ENCODE results near the gene TBL1X. TPM values are rescaled to one million over a fixed set of nuclear protein-coding genes. Genes with fewer than 3 reads are reported as not detected.

TBL1X gene
- total and polyA plus RNA-seq, 2 experiments from 2014 or later = 21.8 to 29.9 TPM

- H3K9me3 ChIP-seq (ENCODE audit: low read depth) = no peaks in the 10 kb centered on the region
- no peaks in the 10 kb centered on the region for H3K36me3 ChIP-seq
- no peaks in the 10 kb centered on the region for H3K4me1 ChIP-seq (ENCODE audit: low read depth)
- TF ChIP-seq CTCF (IDR thresholded peaks at IDR 0.05; ENCODE audit: low read depth, low read length) = no peak
- no peak for DNase-seq (ENCODE audit: low read depth in 1 of 2, low spot score in 1 of 2)
- no peak overlapping the region for H3K4me3 ChIP-seq
- no peaks in the 10 kb centered on the region for H3K27me3 ChIP-seq
- no peak overlapping the region for H3K27ac ChIP-seq
These were observed 263.4 kb downstream of the TBL1X start for GRCh38 chrX:9728261-9728660.

GRCh38 chrX:9729171-9729885, 264.5 kb downstream of the TBL1X start:
- no peak for DNase-seq (ENCODE audit: low read depth in 1 of 2, low spot score in 1 of 2)
- Histone ChIP-seq H3K4me3 (no peak overlapping the region), H3K27me3 (no peaks in the 10 kb centered on the region), H3K36me3 (no peaks in the 10 kb centered on the region), H3K4me1 (ENCODE audit: low read depth) (no peaks in the 10 kb centered on the region), H3K27ac (no peak overlapping the region), H3K9me3 (ENCODE audit: low read depth) (no peaks in the 10 kb centered on the region)
- TF ChIP-seq CTCF (IDR thresholded peaks at IDR 0.05; ENCODE audit: low read depth, low read length) = no peak

GRCh38 chrX:9730078-9730477, 265.2 kb downstream of the TBL1X start:
- H3K9me3 ChIP-seq (ENCODE audit: low read depth) = no peaks in the 10 kb centered on the region
- TF ChIP-seq CTCF (IDR thresholded peaks at IDR 0.05; ENCODE audit: low read depth, low read length) = no peak
- H3K27me3 ChIP-seq = no peaks in the 10 kb centered on the region
- no peaks in the 10 kb centered on the region for H3K4me1 ChIP-seq (ENCODE audit: low read depth)
- H3K36me3 ChIP-seq = no peaks in the 10 kb centered on the region
- DNase-seq (ENCODE audit: low read depth in 1 of 2, low spot score in 1 of 2) = no peak
- no peak overlapping the region for H3K27ac ChIP-seq
- no peak overlapping the region for H3K4me3 ChIP-seq

- no peaks in the 10 kb centered on the region for H3K9me3 ChIP-seq (ENCODE audit: low read depth)
- no peaks in the 10 kb centered on the region for H3K36me3 ChIP-seq
- no peak for TF ChIP-seq CTCF (IDR thresholded peaks at IDR 0.05; ENCODE audit: low read depth, low read length)
- H3K4me1 ChIP-seq (ENCODE audit: low read depth) = no peaks in the 10 kb centered on the region
- no peaks in the 10 kb centered on the region for H3K27me3 ChIP-seq
- DNase-seq (ENCODE audit: low read depth in 1 of 2, low spot score in 1 of 2) = no peak
- H3K4me3 ChIP-seq = no peak overlapping the region
- no peak overlapping the region for H3K27ac ChIP-seq
These were observed 265.9 kb downstream of the TBL1X start for GRCh38 chrX:9730752-9731151.

GRCh38 chrX:9737363-9737762, 272.5 kb downstream of the TBL1X start:
- Histone ChIP-seq H3K27me3 (no peaks in the 10 kb centered on the region), H3K4me3 (no peak overlapping the region), H3K4me1 (ENCODE audit: low read depth) (no peaks in the 10 kb centered on the region), H3K36me3 (no peaks in the 10 kb centered on the region), H3K9me3 (ENCODE audit: low read depth) (no peaks in the 10 kb centered on the region), H3K27ac (no peak overlapping the region)
- no peak for DNase-seq (ENCODE audit: low read depth in 1 of 2, low spot score in 1 of 2)
- TF ChIP-seq CTCF (IDR thresholded peaks at IDR 0.05; ENCODE audit: low read depth, low read length) = no peak

Measured in cardiac muscle cell (in vitro differentiated cells and primary cell).